CD4-positive, CD25-positive, alpha-beta regulatory T cell (primary cell): ENCODE results near the gene MEG3. TPM values are rescaled to one million over a fixed set of nuclear protein-coding genes. Genes with fewer than 3 reads are reported as not detected.

Experiments used
- ATAC-seq, 2 donors: fragments of 150-1000 bp; cut with Tn5 transposase; one replicate each; pipeline ENCODE4 v1.10.0; 2021; ENCODE audit warnings: low read depth in 2 of 2, moderate number of reproducible peaks in 2 of 2, moderate library complexity in 1 of 2
- DNase-seq, 3 donors: peaks; one replicate each; pipeline versions ENCODE4 v3.0.0 to v3.0.0-alpha.2; 2012 to 2022; ENCODE audit warnings: mixed read lengths in 1 of 3
- H3K27ac ChIP-seq: one replicate; pipeline ENCODE4 v1.7.0; 2013; ENCODE audit warnings: mild to moderate bottlenecking, low read length; ENCODE audit not compliant: insufficient read depth, poor library complexity, severe bottlenecking
- H3K27me3 ChIP-seq: one replicate; pipeline ENCODE4 v1.7.0; 2013; ENCODE audit warnings: low read length; ENCODE audit not compliant: control insufficient read depth, insufficient read depth
- H3K36me3 ChIP-seq: one replicate; pipeline ENCODE4 v1.7.0; 2013; ENCODE audit warnings: mild to moderate bottlenecking, low read length, moderate library complexity; ENCODE audit not compliant: control insufficient read depth, insufficient read depth
- H3K4me1 ChIP-seq: 2 replicates; pipeline ENCODE4 v1.7.0; 2013; ENCODE audit warnings: mild to moderate bottlenecking, low read length; ENCODE audit not compliant: insufficient read depth, control insufficient read depth, poor library complexity, severe bottlenecking
- H3K4me3 ChIP-seq: one replicate; pipeline ENCODE4 v1.7.0; 2013; ENCODE audit warnings: low read depth, mild to moderate bottlenecking, low read length, moderate library complexity
- H3K9me3 ChIP-seq, 2 experiments: 1 replicate in 1 of 2; 2 replicates in 1 of 2; pipeline ENCODE4 v1.7.0; 2013; ENCODE audit warnings: low read length in 2 of 2, mild to moderate bottlenecking in 1 of 2, moderate library complexity in 1 of 2; ENCODE audit not compliant: control insufficient read depth in 2 of 2
- H3K27ac Mint-ChIP-seq, 3 donors: one replicate each; pipeline ENCODE4 v1.8.0; 2020 to 2022; ENCODE audit warnings: mild to moderate bottlenecking in 3 of 3, mixed read lengths in 3 of 3, moderate library complexity in 2 of 3
- H3K27me3 Mint-ChIP-seq: one replicate; pipeline ENCODE4 v1.8.0; 2022; ENCODE audit warnings: mild to moderate bottlenecking, mixed read lengths
- H3K36me3 Mint-ChIP-seq: one replicate; pipeline ENCODE4 v1.8.0; 2020; ENCODE audit warnings: mixed read lengths
- H3K4me1 Mint-ChIP-seq, 4 donors: one replicate each; pipeline ENCODE4 v1.8.0; 2020 to 2022; ENCODE audit warnings: mixed read lengths in 4 of 4, mild to moderate bottlenecking in 1 of 4
- H3K4me3 Mint-ChIP-seq, 4 donors: one replicate each; pipeline ENCODE4 v1.8.0; 2020 to 2022; ENCODE audit warnings: mild to moderate bottlenecking in 4 of 4, mixed read lengths in 4 of 4, moderate library complexity in 3 of 4
- H3K9me3 Mint-ChIP-seq, 7 donors: one replicate each; pipeline ENCODE4 v1.8.0; 2020 to 2022; ENCODE audit warnings: mixed read lengths in 7 of 7, mild to moderate bottlenecking in 3 of 7, moderate library complexity in 2 of 7
- polyA plus RNA-seq, 4 donors: library from polyadenylated mRNA; unstranded; fragments of 300-500 nt; fragmentation: Illumina TruSeq; gene quantifications; one replicate each; pipeline ENCODE4 v1.2.3, GENCODE V29; 2021
- total RNA-seq: library from RNA; stranded (reverse); gene quantifications from one replicate; pipeline ENCODE4 v1.2.3, GENCODE V29; 2022

Gene MEG3
- total and polyA plus RNA-seq, 5 donors from 2014 or later: 0.10 TPM; not detected in 4

- H3K36me3 ChIP-seq: no peaks in the 10 kb centered on the region
- Mint-ChIP-seq H3K36me3 (no peaks in the 10 kb centered on the region), H3K4me3 (no peak overlapping the region), H3K9me3 (peaks cover 0 to 3% (median 0%) of the 10 kb centered on the region in 7 donors), H3K27me3 (peaks cover 28% of the 10 kb centered on the region), H3K27ac (no peak overlapping the region), H3K4me1 (no peaks in the 10 kb centered on the region)
- H3K4me1 ChIP-seq: no peaks in the 10 kb centered on the region
- no peaks in the 10 kb centered on the region for H3K27me3 ChIP-seq
- H3K27ac ChIP-seq: no peak overlapping the region
- no peak for ATAC-seq
- DNase-seq: no peak
- H3K4me3 ChIP-seq: no peak overlapping the region
- no peaks in the 10 kb centered on the region for H3K9me3 ChIP-seq
These were observed 80.5 kb downstream of the MEG3 start for GRCh38 chr14:100906420-100906819.

- peaks cover 21% of the 10 kb centered on the region for H3K27me3 Mint-ChIP-seq
These were observed 81.3 kb downstream of the MEG3 start for GRCh38 chr14:100907240-100907639.

GRCh38 chr14:100909439-100909838, 83.5 kb downstream of the MEG3 start:
- Mint-ChIP-seq H3K9me3 (no peaks in the 10 kb centered on the region), H3K4me1 (no peaks in the 10 kb centered on the region), H3K27ac (no peak overlapping the region), H3K36me3 (no peaks in the 10 kb centered on the region), H3K27me3 (peaks cover 14% of the 10 kb centered on the region), H3K4me3 (no peak overlapping the region)
- ATAC-seq (no peak), DNase-seq (no peak)
- Histone ChIP-seq H3K27me3 (no peaks in the 10 kb centered on the region), H3K4me1 (no peaks in the 10 kb centered on the region), H3K27ac (no peak overlapping the region), H3K9me3 (no peaks in the 10 kb centered on the region), H3K4me3 (no peak overlapping the region), H3K36me3 (no peaks in the 10 kb centered on the region)

More at GRCh38 chr14:100907240-100907639, 81.3 kb downstream of the MEG3 start:
- Histone ChIP-seq H3K4me3 (no peak overlapping the region), H3K36me3 (no peaks in the 10 kb centered on the region), H3K27me3 (no peaks in the 10 kb centered on the region), H3K4me1 (no peaks in the 10 kb centered on the region), H3K27ac (no peak overlapping the region), H3K9me3 (no peaks in the 10 kb centered on the region)
- no peak overlapping the region for H3K27ac Mint-ChIP-seq
- no peaks in the 10 kb centered on the region for H3K36me3 Mint-ChIP-seq
- no peaks in the 10 kb centered on the region for H3K4me1 Mint-ChIP-seq
- peaks cover 0 to 1% (median 0%) of the 10 kb centered on the region in 7 donors for H3K9me3 Mint-ChIP-seq
- H3K4me3 Mint-ChIP-seq: no peak overlapping the region
- ATAC-seq (no peak), DNase-seq (no peak)

Other genes with a start within 250 kb of the MEG3 start
- gene BEGAIN, start 238.7 kb upstream of the MEG3 start, total RNA-seq: 1.3 TPM
- gene BEGAIN, start 238.7 kb upstream of the MEG3 start, polyA plus RNA-seq: under 1 TPM in 3 of 4 donors, not detected in 1; 0.29 to 0.53 (median 0.47) TPM
- gene DLK1, start 99.2 kb upstream of the MEG3 start, total RNA-seq: not detected
- gene DLK1, start 99.2 kb upstream of the MEG3 start, polyA plus RNA-seq: not detected
- gene RTL1, start 77.6 kb downstream of the MEG3 start, total RNA-seq: not detected
- not detected for gene RTL1, start 77.6 kb downstream of the MEG3 start, polyA plus RNA-seq